IMR-90 (cell line): ENCODE results near the gene PLEKHG7. TPM values are rescaled to one million over a fixed set of nuclear protein-coding genes. Genes with fewer than 3 reads are reported as not detected.

Experiments used
- ATAC-seq: fragments of 200-7000 bp; cut with Tn5 transposase; 2 replicates; pipeline ENCODE4 v1.9.1; 2020; ENCODE audit warnings: low read depth, mild to moderate bottlenecking, moderate library complexity
- BruUV-seq: library from RNA; stranded (reverse); fragments of 400-500 nt; replicated peaks from 2 replicates; lab custom pipeline; 2021; lab: Mats Ljungman, UMichigan
- CTCF ChIA-PET: fragments of 300-600 bp; formaldehyde crosslinking; extraction: SDS; loops from one replicate; lab custom pipeline; 2021; ENCODE audit warnings: antibody characterized with exemption; lab: Yijun Ruan, JAX
- POLR2A ChIA-PET: fragments of 300-600 bp; sonication (Branson Sonifier 250); formaldehyde crosslinking; loops from one replicate; lab custom pipeline; 2022; ENCODE audit warnings: antibody characterized with exemption; ENCODE audit not compliant: unreplicated experiment; lab: Charles Lee
- DNase-seq: peaks from one replicate; pipeline ENCODE4 v3.0.0; 2013
- H2AFZ ChIP-seq: replicated peaks from 2 replicates; pipeline ENCODE3; 2013; ENCODE audit warnings: low read length, mild to moderate bottlenecking; ENCODE audit not compliant: poor library complexity
- H2AK5ac ChIP-seq: 2 replicates; pipeline ENCODE4 v1.6.1; 2013; ENCODE audit warnings: low read depth, low read length, inconsistent platforms
- H2AK9ac ChIP-seq: replicated peaks from 2 replicates; pipeline ENCODE3; 2013; ENCODE audit warnings: mild to moderate bottlenecking, low read depth, low read length, moderate library complexity; ENCODE audit not compliant: poor library complexity
- H2BK120ac ChIP-seq: 2 replicates; pipeline ENCODE4 v1.6.1; 2013; ENCODE audit warnings: low read depth, low read length, inconsistent platforms
- H2BK15ac ChIP-seq: 3 replicates; pipeline ENCODE4 v1.6.1; 2013; ENCODE audit warnings: low read depth, low read length, inconsistent platforms
- H2BK20ac ChIP-seq: 2 replicates; pipeline ENCODE4 v1.6.1; 2013; ENCODE audit warnings: low read depth, mild to moderate bottlenecking, inconsistent platforms, low read length, moderate library complexity
- H2BK5ac ChIP-seq: 2 replicates; pipeline ENCODE4 v1.6.1; 2013; ENCODE audit warnings: mild to moderate bottlenecking, low read depth, low read length, inconsistent platforms; ENCODE audit not compliant: poor library complexity, severe bottlenecking
- H3K14ac ChIP-seq: replicated peaks from 2 replicates; pipeline ENCODE4 v1.6.1; 2013; ENCODE audit warnings: low read depth, low read length, inconsistent platforms
- H3K18ac ChIP-seq: 2 replicates; pipeline ENCODE4 v1.6.1; 2013; ENCODE audit warnings: low read depth, low read length, control low read depth
- H3K23ac ChIP-seq: 2 replicates; pipeline ENCODE4 v1.6.1; 2013; ENCODE audit warnings: low read depth, low read length, inconsistent platforms
- H3K27ac ChIP-seq: 2 replicates; pipeline ENCODE4 v1.5.1; 2013; ENCODE audit warnings: mild to moderate bottlenecking, control low read depth, low read length; ENCODE audit not compliant: insufficient read depth
- H3K27me3 ChIP-seq: 2 replicates; pipeline ENCODE4 v1.6.1; 2013; ENCODE audit warnings: low read length; ENCODE audit not compliant: control insufficient read depth, insufficient read depth
- H3K36me3 ChIP-seq: 2 replicates; pipeline ENCODE4 v1.6.1; 2013; ENCODE audit warnings: low read length, mixed read lengths; ENCODE audit not compliant: control insufficient read depth, insufficient read depth
- H3K4ac ChIP-seq: 2 replicates; pipeline ENCODE4 v1.6.1; 2013; ENCODE audit warnings: low read depth, low read length, inconsistent platforms
- H3K4me1 ChIP-seq: 2 replicates; pipeline ENCODE4 v1.6.1; 2013; ENCODE audit warnings: low read length, mixed read lengths; ENCODE audit not compliant: control insufficient read depth, insufficient read depth
- H3K4me2 ChIP-seq: 2 replicates; pipeline ENCODE4 v1.6.1; 2013; ENCODE audit warnings: low read depth, mild to moderate bottlenecking, control low read depth, low read length, moderate library complexity
- H3K4me3 ChIP-seq: 2 replicates; pipeline ENCODE4 v1.5.1; 2013; ENCODE audit warnings: low read depth, mild to moderate bottlenecking, control low read depth, low read length, moderate library complexity; ENCODE audit not compliant: insufficient read depth
- H3K56ac ChIP-seq: 2 replicates; pipeline ENCODE4 v1.6.1; 2013; ENCODE audit warnings: low read length, inconsistent platforms; ENCODE audit not compliant: insufficient read depth; ENCODE audit errors: extremely low read depth
- H3K79me1 ChIP-seq, 2 experiments: 2 replicates each; pipeline ENCODE4 v1.6.1; 2013; ENCODE audit warnings: low read length in 2 of 2, inconsistent platforms in 1 of 2, low read depth in 1 of 2
- H3K9ac ChIP-seq: 2 replicates; pipeline ENCODE4 v1.6.1; 2013; ENCODE audit warnings: low read depth, low read length, control low read depth
- H3K9me1 ChIP-seq: 2 replicates; pipeline ENCODE4 v1.6.1; 2013; ENCODE audit warnings: low read length, inconsistent platforms; ENCODE audit not compliant: insufficient read depth
- H3K9me3 ChIP-seq: 2 replicates; pipeline ENCODE4 v1.6.1; 2013; ENCODE audit warnings: low read length; ENCODE audit not compliant: control insufficient read depth, insufficient read depth
- H4K20me1 ChIP-seq: 2 replicates; pipeline ENCODE4 v1.6.1; 2013; ENCODE audit warnings: low read length, inconsistent platforms; ENCODE audit not compliant: insufficient read depth
- H4K5ac ChIP-seq: 2 replicates; pipeline ENCODE4 v1.6.1; 2013; ENCODE audit warnings: mild to moderate bottlenecking, low read depth, low read length, control low read depth
- H4K8ac ChIP-seq, 2 experiments: 2 replicates each; pipeline ENCODE4 v1.6.1; 2013; ENCODE audit warnings: low read depth in 2 of 2, low read length in 2 of 2, control low read depth in 1 of 2, inconsistent platforms in 1 of 2
- H4K91ac ChIP-seq: 2 replicates; pipeline ENCODE4 v1.6.1; 2013; ENCODE audit warnings: low read depth, low read length, inconsistent platforms; ENCODE audit not compliant: insufficient read depth
- BHLHE40 ChIP-seq: fragments of 150-350 bp; IDR thresholded peaks from 2 replicates; pipeline ENCODE4 v1.6.1; 2016; ENCODE audit warnings: mild to moderate bottlenecking, low read depth, low read length
- CEBPB ChIP-seq: IDR thresholded peaks from 2 replicates; pipeline ENCODE4 v1.6.1; 2012; ENCODE audit warnings: low read depth, low read length, improper control_type of control experiment
- CHD1 ChIP-seq: IDR thresholded peaks from 2 replicates; pipeline ENCODE4 v1.6.1; 2012; ENCODE audit warnings: low read depth, low read length, improper control_type of control experiment
- CTCF ChIP-seq: conservative IDR thresholded peaks from 2 replicates; pipeline ENCODE4 v1.5.1; 2012; ENCODE audit warnings: mild to moderate bottlenecking, low read depth, low read length, improper control_type of control experiment
- ELK1 ChIP-seq: fragments of 150-350 bp; IDR thresholded peaks from 2 replicates; pipeline ENCODE4 v1.6.1; 2016; ENCODE audit warnings: low read depth, mild to moderate bottlenecking, low read length, moderate library complexity, borderline replicate concordance
- FOS ChIP-seq: fragments of 150-350 bp; IDR thresholded peaks from 2 replicates; pipeline ENCODE4 v1.6.1; 2016; ENCODE audit warnings: low read depth, low read length
- MAFK ChIP-seq: IDR thresholded peaks from 2 replicates; pipeline ENCODE4 v1.6.1; 2012; ENCODE audit warnings: low read depth, low read length, improper control_type of control experiment
- MAZ ChIP-seq: IDR thresholded peaks from 2 replicates; pipeline ENCODE4 v1.6.1; 2012; ENCODE audit warnings: low read depth, mild to moderate bottlenecking, low read length, improper control_type of control experiment, moderate library complexity, borderline replicate concordance
- MXI1 ChIP-seq: IDR thresholded peaks from 2 replicates; pipeline ENCODE4 v1.6.1; 2012; ENCODE audit warnings: low read depth, mild to moderate bottlenecking, low read length, moderate library complexity, borderline replicate concordance
- NFE2L2 ChIP-seq: fragments of 150-350 bp; IDR thresholded peaks from 2 replicates; pipeline ENCODE4 v1.6.1; 2016; ENCODE audit warnings: low read depth, mild to moderate bottlenecking, low read length
- POLR2A ChIP-seq: IDR thresholded peaks from 2 replicates; pipeline ENCODE4 v1.6.1; 2012; ENCODE audit warnings: mild to moderate bottlenecking, low read depth, low read length
- RAD21 ChIP-seq: IDR thresholded peaks from 2 replicates; pipeline ENCODE4 v1.6.1; 2012; ENCODE audit warnings: low read length, improper control_type of control experiment
- RCOR1 ChIP-seq: IDR thresholded peaks from 2 replicates; pipeline ENCODE4 v1.6.1; 2012; ENCODE audit warnings: mild to moderate bottlenecking, low read length, improper control_type of control experiment; ENCODE audit not compliant: insufficient replicate concordance
- RFX5 ChIP-seq: IDR thresholded peaks from 2 replicates; pipeline ENCODE4 v1.8.0; 2012; ENCODE audit warnings: low read depth, mild to moderate bottlenecking, low read length, moderate library complexity
- SMC3 ChIP-seq: fragments of 150-350 bp; IDR thresholded peaks from 2 replicates; pipeline ENCODE4 v1.6.1; 2016; ENCODE audit warnings: low read depth, mild to moderate bottlenecking, antibody characterized with exemption, low read length, moderate library complexity
- USF2 ChIP-seq: fragments of 150-350 bp; IDR thresholded peaks from 2 replicates; pipeline ENCODE4 v1.6.1; 2017; ENCODE audit warnings: mild to moderate bottlenecking, antibody characterized with exemption, low read length, low read depth
- WGBS, 2 experiments: methylation state at CpG; one replicate each; pipeline versions ENCODE4 v1.1.5 to v1.1.7; 2013; ENCODE audit warnings: missing lambda C conversion rate in 2 of 2; ENCODE audit not compliant: insufficient read length in 1 of 2; ENCODE audit errors: extremely low coverage in 2 of 2; 5-methylcytosine and 5-hydroxymethylcytosine counted together
- dilution Hi-C: fragments of 300-500 bp; cut with HindIII; formaldehyde crosslinking; loops from one replicate; pipeline ENCODE4 v1.14.3; 2018; ENCODE audit warnings: low sequenced_read_pairs; ENCODE audit not compliant: unreplicated experiment
- in situ Hi-C: fragments of 300-500 bp; cut with MboI; formaldehyde crosslinking; loops from 3 replicates; pipeline ENCODE4 v1.14.3; 2019; ENCODE audit warnings: low sequenced_read_pairs, inconsistent platforms, mixed read lengths
- intact Hi-C: fragments of 100-400 bp; cut with micrococcal nuclease; formaldehyde crosslinking; loops from 2 replicates; pipeline ENCODE4 v1.10.0; 2022
- polyA plus RNA-seq, 3 experiments: library from polyadenylated mRNA; depleted of rRNA; stranded (reverse); fragments of >200 nt; gene quantifications; 2 replicates each; pipeline ENCODE4 v1.2.3, GENCODE V29; 2012; ENCODE audit warnings: low replicate concordance in 1 of 3
- total RNA-seq: library from RNA; depleted of rRNA; stranded (reverse); fragments of >200 nt; gene quantifications from 2 replicates; pipeline ENCODE4 v1.2.3, GENCODE V29; 2012

The PLEKHG7 gene
- total and polyA plus RNA-seq, 2 of the 4 experiments (the other 2 are of a cell fraction), result not detected

GRCh38 chr12:92814584-92814983 is 111.8 kb downstream of the PLEKHG7 start:
- H4K91ac ChIP-seq, result no peak overlapping the region
- no peak overlapping the region for H2BK20ac ChIP-seq
- H3K9ac ChIP-seq, result no peak overlapping the region
- CTCF ChIA-PET, result interaction anchor here (1.0 kb wide), 1 partner anchor 13 kb away, joined by 6 read pairs; no protein-coding TSS in a partner anchor
- H3K4ac ChIP-seq, result no peak overlapping the region
- H3K18ac ChIP-seq, result no peak overlapping the region
- no peak overlapping the region for H2BK15ac ChIP-seq
- no peak overlapping the region for H3K4me2 ChIP-seq
- ATAC-seq (no peak), DNase-seq (no peak)
- peaks cover 0 to 3% of the 10 kb centered on the region in 2 experiments; a peak in 1 of 4 replicates for H3K79me1 ChIP-seq
- no peak overlapping the region for H2BK120ac ChIP-seq
- peaks cover 4% of the 10 kb centered on the region; the same call in 1 of the 2 replicates for H3K36me3 ChIP-seq
- no CpG with 5 or more reads among the region's 2 CpGs for WGBS, 2 experiments
- no peaks in the 10 kb centered on the region for H4K20me1 ChIP-seq
- H2AK5ac ChIP-seq, result no peak overlapping the region
- H3K14ac ChIP-seq, result no peak overlapping the region
- dilution Hi-C loops, result no loop called here
- in situ Hi-C loops, result no loop called here
- no peaks in the 10 kb centered on the region for H3K4me1 ChIP-seq
- H3K9me3 ChIP-seq, result no peaks in the 10 kb centered on the region
- no peak overlapping the region for H2AFZ ChIP-seq
- no peak overlapping the region for H3K27ac ChIP-seq
- H3K23ac ChIP-seq, result no peak overlapping the region
- POLR2A ChIA-PET, result no interaction called here
- H2BK5ac ChIP-seq, result no peak overlapping the region
- no peak overlapping the region for H4K8ac ChIP-seq
- BruUV-seq, result no TSS peak
- no peak overlapping the region for H2AK9ac ChIP-seq
- no peaks in the 10 kb centered on the region; the same call in 1 of the 2 replicates for H3K9me1 ChIP-seq
- intact Hi-C loops, result no loop called here
- H4K5ac ChIP-seq, result no peak overlapping the region
- no peak for TF ChIP-seq NFE2L2
- TF ChIP-seq MAZ, result no peak
- no peak for TF ChIP-seq MXI1
- TF ChIP-seq RAD21, result no peak
- TF ChIP-seq ELK1, result no peak
- no peak for TF ChIP-seq MAFK
- TF ChIP-seq SMC3, result no peak
- no peak for TF ChIP-seq RCOR1
- no peak for TF ChIP-seq BHLHE40
- TF ChIP-seq FOS, result no peak
- no peak for TF ChIP-seq CEBPB
- no peak for TF ChIP-seq USF2
- TF ChIP-seq CHD1, result no peak
- no peak for TF ChIP-seq POLR2A
- no peak for TF ChIP-seq CTCF
- no peak for TF ChIP-seq RFX5
- no peak overlapping the region for H3K56ac ChIP-seq
- H3K27me3 ChIP-seq, result no peaks in the 10 kb centered on the region
- no peak overlapping the region for H3K4me3 ChIP-seq
